Measurements from ENCODE around the gene CGB8.
"Not testable (repeated sequence)": the region's sequence is repeated elsewhere in the genome, so short reads cannot be mapped to it uniquely, and the experiment has no call there.

Gene CGB8

DNA sequence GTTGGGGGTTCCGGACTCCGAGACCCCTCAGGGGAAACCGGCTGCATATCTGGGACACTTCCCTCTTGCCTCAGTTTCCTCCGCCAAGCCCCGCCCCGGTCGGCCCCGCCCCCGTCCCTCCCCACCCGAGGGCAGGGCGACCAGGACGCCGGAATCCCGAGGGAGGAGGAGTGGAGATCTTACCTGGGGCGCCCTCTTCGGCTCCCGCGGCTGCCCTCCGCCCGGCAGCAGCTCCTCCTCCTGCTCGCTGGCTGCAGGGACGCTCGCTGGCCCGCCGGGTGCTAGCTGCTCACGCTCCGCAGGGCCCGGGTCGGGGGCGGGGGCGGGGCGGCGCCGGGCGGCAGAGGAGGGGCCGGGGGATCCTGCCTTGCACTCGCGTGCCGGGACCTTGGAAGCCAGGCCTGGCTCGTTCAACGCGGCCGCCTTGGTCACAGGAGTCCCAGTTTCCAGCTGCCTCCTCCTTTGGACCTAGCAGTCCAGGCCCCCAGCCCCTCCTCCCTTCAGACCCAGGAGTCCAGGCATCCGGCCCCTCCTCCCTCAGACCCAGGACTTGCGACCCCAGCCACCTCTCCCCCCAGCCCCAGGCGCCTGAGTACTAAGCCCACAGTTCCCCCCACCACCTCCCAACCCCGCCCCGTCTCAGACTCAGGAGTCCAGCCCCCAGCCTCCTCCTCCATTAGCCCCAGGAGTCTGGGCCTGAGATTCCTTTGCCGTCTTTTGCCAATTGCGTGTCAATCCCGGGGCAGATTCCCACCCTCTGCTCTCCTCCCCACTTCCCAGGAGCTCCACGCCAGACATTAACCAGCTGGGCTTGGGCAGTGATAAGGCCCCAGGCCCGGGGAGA lies 16.1 kb upstream of the CGB8 start, which contains the start of gene NTF4:
Gene NTF4, minus strand, starts transcription at position 51 of the 844 bp plus-strand sequence. CDS start 2,821 bp downstream, outside the sequence.
- DNase-seq (ENCODE audit: low read depth, low spot score) = no peak

DNA sequence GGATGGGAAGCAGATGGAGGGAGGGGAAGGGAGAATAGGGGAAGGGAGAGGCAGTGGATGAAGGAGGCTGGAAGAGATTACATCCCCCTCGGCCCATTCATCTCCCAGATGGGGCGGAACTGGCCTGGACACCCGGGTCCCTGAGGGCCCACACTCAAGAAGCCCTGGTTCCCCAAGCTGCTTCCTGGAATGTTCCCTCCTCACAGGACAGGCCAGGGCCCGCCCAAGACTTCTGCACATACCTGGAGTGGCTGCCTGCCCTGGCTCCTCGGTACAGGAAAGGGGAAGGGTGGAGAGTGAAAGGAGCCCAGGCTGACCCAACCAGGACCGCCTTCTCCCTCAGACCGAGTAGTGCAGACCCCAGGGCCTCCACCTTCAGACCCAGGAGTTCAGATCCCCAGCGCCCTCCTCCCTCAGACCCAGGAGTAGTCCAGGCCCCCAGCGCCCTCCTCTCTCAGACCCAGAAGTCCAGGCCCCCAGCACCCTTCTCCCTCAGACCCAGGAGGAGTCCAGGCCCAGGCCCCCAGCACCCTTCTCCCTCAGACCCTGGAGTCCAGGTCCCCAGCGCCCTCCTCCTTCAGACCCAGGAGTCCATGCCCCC lies 15.2 kb upstream of the CGB8 start:
- DNase-seq (ENCODE audit: low read depth, low spot score) = no peak

DNA sequence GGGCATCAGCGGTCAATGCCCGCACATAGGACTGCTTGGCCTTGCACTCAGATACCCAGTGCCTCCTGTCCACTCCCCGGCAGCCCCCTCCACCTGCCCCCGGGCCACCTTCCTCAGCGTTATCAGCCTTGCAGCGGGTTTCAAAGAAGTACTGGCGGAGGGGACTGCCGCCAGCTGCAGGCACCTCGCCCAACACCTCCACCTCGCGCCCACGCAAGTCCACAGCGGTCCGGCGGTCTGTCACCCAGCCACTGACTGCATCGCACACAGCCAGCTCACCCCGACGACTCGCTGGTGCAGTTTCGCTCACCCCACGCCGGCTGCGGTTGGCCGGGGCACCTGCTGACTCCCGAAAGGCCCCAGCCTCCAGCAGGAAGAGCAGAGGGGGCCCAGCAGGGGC lies 12.5 kb upstream of the CGB8 start:
- DNase-seq (ENCODE audit: low read depth, low spot score) = no peak

DNA sequence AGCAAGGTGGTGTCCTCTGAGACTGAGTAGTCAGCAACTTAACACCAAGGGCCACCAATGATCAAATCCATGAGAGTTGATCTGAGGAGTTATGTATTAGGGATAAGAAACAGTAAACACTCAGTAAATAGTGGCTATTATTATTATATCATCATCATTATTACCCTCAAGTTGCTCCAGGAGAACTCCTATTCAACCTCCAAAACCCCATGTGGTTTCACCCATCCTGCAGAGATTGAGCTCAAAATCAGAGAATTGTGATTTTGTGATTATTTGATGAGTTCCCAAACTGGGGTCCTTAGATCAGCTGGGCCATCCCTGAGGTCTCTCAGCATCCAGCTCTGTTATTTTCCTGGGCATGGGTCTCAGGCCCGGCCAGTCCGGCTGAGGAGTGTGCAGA lies 12.1 kb upstream of the CGB8 start:
- no peak for DNase-seq (ENCODE audit: low read depth, low spot score)

DNA sequence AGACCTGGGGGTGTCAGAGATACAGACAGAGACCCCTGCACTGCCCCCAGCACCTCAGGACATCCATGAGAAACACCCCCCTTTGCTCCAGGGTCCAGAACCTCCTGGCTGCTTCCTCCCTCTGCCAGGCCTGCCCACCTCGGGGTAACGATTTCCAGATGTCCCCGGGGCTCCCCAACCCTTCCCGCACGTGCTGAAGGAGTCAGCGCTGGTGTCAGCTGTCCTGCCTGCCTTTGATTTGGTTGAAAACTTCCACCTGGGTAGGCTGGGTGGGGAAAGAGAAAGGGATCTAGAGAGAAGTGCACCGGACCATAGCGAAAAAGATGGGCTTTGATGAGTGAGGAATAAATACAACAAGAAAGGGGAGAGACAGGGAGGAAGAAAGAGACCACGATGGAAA lies 10.1 kb upstream of the CGB8 start:
- no peak for DNase-seq (ENCODE audit: low read depth, low spot score)

DNA sequence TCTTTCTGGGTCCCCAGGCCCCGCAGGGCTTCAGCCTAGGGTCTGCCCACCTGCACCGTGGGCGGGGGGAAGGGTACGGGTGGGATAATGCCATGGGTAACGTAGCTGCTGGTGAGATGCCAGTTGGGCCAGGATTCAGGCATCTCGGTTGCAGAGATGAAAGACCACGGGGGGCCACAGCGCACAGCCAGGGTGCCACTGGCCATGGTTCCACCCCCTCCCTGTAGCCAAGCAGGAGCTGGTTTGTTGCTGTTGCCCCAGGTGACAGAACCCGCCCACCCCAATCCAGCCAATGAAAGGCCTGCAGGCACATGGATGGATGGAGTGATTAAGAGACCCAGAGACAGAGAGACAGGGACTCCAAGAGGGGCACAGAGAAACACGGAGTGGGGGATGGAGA lies 9.7 kb upstream of the CGB8 start:
- no peak for DNase-seq (ENCODE audit: low read depth, low spot score)

DNA sequence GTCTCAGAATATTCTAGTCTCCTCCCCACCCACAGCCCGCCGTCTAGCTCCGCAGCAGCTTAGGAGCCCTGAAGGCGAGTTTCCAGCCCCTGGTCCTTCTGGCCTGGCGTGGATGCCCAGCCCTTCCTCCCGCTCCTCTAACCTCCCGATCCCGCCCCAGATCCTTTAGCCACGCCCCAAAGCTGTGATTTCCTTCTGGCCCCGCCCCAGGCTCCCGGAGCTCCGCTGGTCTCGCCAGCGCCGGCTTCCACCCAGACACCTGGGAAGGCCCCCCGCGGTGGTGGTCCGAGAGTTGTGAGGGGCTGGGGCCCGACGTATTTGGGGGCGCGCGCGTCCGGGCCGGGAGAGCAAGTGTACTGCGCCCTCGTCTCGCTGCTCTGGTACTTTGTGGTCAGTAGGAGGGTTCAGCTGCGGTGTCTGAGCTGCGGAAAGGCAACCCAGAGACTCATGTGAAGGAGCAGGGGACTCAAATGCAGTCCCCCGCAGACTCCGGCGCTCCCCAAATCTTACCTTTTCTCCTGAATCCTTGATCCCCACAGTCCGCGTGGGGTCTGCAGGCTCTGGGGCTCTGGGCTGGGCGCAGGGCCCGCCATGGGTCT lies 8.8 kb upstream of the CGB8 start, which contains the start of gene CGB7:
Gene CGB7, minus strand, starts transcription at position 114 of the 599 bp plus-strand sequence. CDS start 2,374 bp downstream, outside the sequence.
- DNase-seq (ENCODE audit: low read depth, low spot score) = no peak

DNA sequence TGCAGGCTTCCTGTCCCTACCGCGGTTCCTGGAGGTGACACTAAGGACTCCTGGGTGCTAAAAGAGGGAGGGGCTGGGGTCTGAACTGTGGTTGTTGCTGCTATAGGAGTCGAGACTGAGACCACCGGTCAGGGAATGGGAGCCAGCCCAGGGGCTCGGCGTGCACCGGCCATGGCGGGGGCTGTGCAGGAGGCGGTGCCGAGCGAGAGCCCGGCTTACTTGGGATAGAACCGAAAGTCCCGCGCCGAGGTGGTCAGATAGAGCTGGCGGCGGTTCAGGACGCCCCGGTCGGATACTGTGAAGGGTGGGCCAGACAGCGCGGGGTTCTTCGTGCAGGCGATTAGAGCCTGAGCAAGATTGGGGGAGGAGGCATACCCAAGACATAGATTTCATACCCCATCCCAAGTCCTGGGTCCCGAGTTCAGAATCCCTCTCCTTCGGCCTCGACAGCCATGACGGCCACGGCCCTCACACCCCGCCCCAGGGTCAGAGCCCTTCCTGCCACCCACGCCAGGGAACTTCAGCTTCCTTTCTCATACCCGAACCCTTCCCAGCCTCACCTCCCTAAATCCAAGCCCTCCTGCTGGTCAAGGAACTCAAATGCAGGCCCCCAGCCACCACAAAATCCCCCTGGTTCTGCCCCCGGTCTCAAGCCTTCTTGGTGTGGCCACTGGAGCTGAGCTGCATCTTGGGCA lies 8.1 kb upstream of the CGB8 start:
- not testable (repeated sequence) for DNase-seq (ENCODE audit: low read depth, low spot score)

DNA sequence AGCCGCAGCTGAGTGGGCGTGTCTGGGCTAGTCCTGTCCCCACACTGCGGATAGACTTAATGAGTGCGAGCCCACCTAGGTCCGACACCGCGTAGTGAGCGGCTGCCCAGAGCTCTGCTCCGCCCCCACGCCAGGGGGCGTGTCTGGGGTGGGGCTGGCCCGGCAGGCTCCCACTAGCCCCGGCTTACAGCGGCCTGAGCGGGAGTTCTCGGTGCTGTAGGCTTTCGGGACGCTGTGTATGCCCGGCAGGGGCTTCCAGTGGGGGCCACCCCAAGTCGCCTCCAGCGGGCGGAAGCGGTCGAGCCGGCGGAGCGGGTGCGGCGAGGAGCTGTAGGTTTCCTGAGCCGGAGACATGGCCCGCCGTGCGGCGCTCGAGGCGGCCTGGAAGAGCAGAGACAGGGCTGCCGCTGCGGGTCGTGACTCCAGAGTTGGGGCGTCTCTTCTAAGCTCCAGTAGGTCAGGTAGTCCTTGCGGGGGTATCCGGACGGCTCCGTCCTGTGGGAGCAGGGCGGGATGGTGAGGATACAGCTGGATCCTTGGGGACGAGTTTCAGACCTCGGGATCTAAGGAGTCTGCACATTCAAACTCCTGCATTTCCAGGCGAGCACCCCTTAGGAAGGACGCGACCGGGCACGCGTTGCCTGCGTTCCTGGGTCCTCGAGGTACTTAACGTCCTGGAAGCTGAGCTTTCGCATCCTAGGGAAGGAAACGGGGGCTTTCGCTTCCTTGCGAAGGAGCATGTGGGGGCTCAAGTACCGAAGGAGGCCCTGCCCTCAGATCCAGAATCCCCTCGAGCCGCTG lies 7.4 kb upstream of the CGB8 start:
- no peak for DNase-seq (ENCODE audit: low read depth, low spot score)

DNA sequence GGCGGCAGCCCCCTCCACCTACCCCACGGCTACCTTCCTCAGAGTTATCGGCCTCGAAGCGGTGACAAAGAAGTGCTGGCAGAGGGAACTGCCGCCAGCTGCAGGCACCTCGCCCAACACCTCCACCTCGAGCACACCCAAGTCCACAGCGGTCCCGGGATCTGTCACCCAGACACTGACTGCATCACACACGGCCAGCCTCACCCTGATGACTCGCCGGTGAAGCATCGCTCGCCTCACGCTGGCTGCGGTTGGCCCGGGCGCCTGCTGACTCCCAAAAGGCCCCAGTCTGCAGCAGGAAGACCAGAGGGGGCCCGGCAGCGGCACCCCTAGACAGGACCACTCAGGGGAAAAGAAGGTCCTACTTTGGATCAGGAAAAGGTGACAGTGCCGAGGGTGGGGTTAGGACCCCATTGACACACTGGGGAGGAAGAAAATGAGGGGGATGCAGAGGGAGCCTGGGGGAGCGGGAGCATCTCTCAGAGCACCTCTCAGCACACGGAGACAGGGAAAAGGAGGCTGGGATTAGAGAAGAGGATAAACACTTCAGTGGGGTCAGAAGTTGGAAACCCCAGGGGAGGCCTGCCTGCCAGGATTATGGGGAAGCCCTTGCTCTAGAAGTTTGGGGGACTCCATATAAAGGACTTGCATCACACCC lies 1.6 kb upstream of the CGB8 start:
- DNase-seq (ENCODE audit: low read depth, low spot score) = not testable (repeated sequence)

DNA sequence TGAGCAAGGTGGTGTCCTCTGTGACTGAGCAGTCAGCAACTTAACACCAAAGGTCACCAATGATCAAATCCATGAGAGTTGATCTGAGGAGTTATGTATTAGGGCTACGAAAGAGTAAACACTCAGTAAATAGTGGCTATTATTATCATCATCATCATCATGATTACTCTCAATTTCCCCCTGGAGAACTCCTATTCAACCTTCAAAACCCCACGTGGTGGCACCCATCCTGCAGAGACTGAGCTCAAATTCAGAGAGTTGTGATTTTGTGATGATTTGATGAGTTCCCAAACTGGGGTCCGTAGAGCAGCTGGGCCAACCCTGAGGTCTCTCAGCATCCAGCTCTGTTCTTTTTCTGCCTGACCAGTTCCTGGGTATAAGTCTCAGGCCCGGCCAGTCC lies 923 bp upstream of the CGB8 start:
- DNase-seq (ENCODE audit: low read depth, low spot score) = not testable (repeated sequence)

DNA sequence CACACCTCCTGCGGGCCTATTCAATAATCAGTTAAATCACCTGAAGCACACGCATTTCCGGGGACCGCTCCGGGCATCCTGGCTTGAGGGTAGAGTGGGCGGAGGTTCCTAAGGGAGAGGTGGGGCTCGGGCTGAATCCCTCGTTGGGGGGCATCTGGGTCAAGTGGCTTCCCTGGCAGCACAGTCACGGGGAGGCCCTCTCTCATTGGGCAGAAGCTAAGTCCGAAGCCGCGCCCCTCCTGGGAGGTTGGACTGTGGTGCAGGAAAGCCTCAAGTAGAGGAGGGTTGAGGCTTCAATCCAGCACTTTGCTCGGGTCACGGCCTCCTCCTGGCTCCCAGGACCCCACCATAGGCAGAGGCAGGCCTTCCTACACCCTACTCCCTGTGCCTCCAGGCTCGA lies 5.4 kb downstream of the CGB8 start, which contains the start of gene CGB5:
Gene CGB5, plus strand, starts transcription at position 301 of the 400 bp plus-strand sequence. CDS start 362 bp downstream, outside the sequence.
- DNase-seq (ENCODE audit: low read depth, low spot score) = not testable (repeated sequence)

DNA sequence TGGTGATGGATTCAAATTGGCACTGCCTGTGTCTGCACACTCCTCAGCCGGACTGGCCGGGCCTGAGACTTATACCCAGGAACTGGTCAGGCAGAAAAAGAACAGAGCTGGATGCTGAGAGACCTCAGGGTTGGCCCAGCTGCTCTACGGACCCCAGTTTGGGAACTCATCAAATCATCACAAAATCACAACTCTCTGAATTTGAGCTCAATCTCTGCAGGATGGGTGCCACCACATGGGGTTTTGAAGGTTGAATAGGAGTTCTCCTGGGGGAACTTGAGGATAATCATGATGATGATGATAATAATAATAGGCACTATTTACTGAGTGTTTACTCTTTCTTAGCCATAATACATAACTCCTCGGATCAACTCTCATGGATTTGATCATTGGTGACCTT lies 6.2 kb downstream of the CGB8 start:
- DNase-seq (ENCODE audit: low read depth, low spot score) = not testable (repeated sequence)

DNA sequence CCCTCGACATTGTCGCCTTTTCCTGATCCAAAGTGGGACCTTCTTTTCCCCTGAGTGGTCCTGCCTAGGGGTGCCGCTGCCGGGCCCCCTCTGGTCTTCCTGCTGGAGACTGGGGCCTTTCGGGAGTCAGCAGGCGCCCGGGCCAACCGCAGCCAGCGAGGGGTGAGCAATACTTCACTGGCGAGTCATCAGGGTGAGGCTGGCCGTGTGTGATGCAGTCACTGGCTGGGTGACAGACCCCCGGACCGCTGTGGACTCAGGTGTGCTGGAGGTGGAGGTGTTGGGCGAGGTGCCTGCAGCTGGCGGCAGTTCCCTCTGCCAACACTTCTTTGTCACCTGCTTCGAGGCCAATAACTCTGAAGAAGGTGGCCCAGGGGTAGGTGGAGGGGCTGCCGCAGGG lies 6.7 kb downstream of the CGB8 start:
- DNase-seq (ENCODE audit: low read depth, low spot score) = no peak

DNA sequence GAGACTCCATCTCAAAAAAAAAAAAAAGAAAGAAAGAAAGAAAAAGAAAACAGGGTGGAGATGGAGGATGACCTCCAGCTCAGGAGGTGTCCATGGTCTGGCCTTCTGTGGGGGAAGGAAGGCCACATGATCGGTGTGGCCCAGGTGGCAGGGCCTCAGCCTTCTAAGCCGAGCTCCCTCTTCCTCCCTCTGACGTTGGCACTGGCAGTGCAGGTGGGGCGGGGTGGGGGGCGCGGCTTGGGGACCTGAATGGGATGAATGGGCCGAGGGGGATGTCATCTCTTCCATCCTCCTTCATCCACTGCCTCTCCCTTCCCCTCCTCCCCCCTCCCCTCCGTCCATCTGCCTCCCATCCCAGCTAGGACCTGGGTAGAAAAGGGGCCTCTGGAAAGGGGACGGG lies 9.2 kb downstream of the CGB8 start:
- DNase-seq (ENCODE audit: low read depth, low spot score) = not testable (repeated sequence)

DNA sequence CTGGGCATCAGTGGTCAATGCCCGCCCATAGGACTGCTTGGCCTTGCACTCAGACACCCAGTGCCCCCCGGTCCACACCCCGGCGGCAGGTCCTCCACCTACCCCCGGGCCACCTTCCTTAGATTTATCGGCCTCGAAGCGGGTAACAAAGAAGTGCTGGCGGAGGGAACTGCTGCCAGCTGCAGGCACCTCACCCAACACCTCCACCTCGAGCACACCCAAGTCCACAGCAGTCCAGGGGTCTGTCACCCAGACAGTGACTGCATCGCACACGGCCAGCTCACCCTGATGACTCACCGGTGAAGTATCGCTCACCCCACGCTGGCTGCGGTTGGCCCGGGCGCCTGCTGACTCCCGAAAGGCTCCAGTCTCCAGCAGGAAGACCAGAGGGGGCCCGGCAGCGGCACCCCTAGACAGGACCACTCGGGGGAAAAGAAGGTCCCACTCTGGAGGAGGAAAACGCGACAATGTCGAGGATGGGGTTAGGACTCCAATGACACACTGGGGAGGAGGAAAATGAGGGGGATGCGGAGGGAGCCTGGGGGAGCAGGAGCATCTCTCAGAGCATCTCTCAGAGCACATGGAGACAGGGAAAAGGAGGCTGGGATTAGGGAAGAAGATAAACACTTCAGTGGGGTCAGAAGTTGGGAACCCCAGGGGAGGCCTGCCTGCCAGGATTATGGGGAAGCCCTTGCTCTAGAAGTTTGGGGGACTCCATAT lies 10.2 kb downstream of the CGB8 start:
- not testable (repeated sequence) for DNase-seq (ENCODE audit: low read depth, low spot score)

DNA sequence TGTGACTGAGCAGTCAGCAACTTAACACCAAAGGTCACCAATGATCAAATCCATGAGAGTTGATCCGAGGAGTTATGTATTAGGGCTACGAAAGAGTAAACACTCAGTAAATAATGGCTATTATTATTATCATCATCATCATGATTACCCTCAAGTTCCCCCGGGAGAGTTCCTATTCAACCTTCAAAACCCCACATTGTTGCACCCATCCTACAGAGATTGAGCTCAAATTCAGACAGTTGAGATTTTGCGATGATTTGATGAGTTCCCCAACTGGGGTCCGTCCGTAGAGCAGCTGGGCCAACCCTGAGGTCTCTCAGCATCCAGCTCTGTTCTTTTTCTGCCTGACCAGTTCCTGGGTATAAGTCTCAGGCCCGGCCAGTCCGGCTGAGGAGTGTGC lies 10.8 kb downstream of the CGB8 start:
- not testable (repeated sequence) for DNase-seq (ENCODE audit: low read depth, low spot score)

DNA sequence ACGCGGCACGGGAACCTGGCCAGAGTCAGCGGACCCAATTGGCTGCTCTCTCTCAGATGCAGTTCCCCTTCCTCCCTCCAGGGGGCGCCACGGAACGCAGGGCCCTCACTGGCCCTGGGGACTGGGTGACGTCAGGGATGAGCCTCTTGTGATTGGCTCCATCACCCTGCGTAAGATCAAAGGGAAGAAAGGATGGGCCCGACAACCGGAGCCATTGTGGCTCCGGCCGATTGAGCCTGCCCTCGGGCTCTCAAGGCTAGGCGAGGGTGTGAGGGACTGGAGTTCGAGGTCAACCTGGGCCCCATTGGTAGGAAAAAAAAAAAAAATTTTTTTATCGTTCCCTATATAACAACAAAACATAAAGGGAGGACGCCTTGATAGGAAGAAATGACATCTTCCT lies 12.1 kb downstream of the CGB8 start, which contains the start of gene CGB1:
Gene CGB1, minus strand, starts transcription at position 81 of the 400 bp plus-strand sequence. CDS start 184 bp downstream, outside the sequence.
- not testable (repeated sequence) for DNase-seq (ENCODE audit: low read depth, low spot score)

DNA sequence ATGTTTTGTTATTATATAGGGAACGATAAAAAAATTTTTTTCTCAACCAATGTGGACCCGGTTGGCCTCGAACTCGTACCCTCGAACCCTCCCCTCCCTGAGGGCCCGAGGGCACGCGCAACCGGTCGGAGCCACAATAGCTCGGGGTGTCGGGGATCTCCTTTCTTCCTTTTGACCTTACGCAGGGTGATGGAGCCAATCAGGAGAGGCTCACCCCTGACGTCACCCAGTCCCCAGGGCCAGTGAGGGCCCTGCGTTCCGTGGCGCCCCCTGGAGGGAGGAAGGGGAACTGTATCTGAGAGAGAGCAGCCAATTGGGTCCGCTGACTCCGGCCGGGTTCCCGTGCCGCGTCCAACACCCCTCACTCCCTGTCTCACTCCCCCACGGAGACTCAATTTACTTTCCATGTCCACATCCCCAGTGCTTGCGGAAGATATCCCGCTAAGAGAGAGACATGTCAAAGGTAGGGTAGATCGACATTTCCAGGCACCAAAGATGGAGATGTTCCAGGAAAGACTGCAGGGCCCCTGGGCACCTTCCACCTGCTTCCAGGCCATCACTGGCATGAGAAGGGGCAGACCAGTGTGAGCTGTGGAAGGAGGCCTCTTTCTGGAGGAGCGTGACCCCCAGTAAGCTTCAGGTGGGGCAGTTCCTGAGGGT lies 17.1 kb downstream of the CGB8 start, which contains the start of gene CGB2:
Gene CGB2, plus strand, starts transcription at position 249 of the 660 bp plus-strand sequence. Its CDS starts 206 bp downstream, at position 455.
- not testable (repeated sequence) for DNase-seq (ENCODE audit: low read depth, low spot score)

Measured in iPS DF 19.7 (cell line).